ENCODE measurements around the gene GPR89A. TPM values are rescaled to one million over a fixed set of nuclear protein-coding genes. Genes with fewer than 3 reads are reported as not detected.
"Not testable (repeated sequence)": the region's sequence is repeated elsewhere in the genome, so short reads cannot be mapped to it uniquely, and the experiment has no call there.

The GPR89A gene
- total RNA-seq, result 10 to 100 TPM; 30.6 to 32.8 TPM

- Mint-ChIP-seq H3K4me3 (peak within 1 kb of the TSS; percentile 86), H3K4me1 (peaks cover 25% of the 10 kb centered on the region), H3K27ac (peak within 1 kb of the TSS; percentile 93)
- H3K27me3 Mint-ChIP-seq; POLR2A ChIA-PET; H3K36me3 Mint-ChIP-seq (ENCODE audit: low read depth); CTCF ChIA-PET; H3K9me3 Mint-ChIP-seq: not testable (repeated sequence)
- DNase-seq, result peak; percentile 96
Measured at GRCh38 chr1:145607833-145608733, at the start of gene GPR89A. Gene GPR89A, plus strand, starts transcription at chr1:145607988. Its CDS starts 146 bp downstream, at chr1:145608134.

- POLR2A ChIA-PET; H3K9me3 Mint-ChIP-seq; H3K36me3 Mint-ChIP-seq (ENCODE audit: low read depth); CTCF ChIA-PET; H3K4me1 Mint-ChIP-seq; H3K4me3 Mint-ChIP-seq; H3K27ac Mint-ChIP-seq; H3K27me3 Mint-ChIP-seq; DNase-seq: not testable (repeated sequence)
Measured at GRCh38 chr1:145586820-145587219, 21.0 kb upstream of the GPR89A start.

- H3K27ac Mint-ChIP-seq; H3K9me3 Mint-ChIP-seq; H3K27me3 Mint-ChIP-seq; H3K4me3 Mint-ChIP-seq; POLR2A ChIA-PET; CTCF ChIA-PET; H3K36me3 Mint-ChIP-seq (ENCODE audit: low read depth): not testable (repeated sequence)
- peak; percentile 56 for DNase-seq
- H3K4me1 Mint-ChIP-seq, result peaks cover 22% of the 10 kb centered on the region
Measured at GRCh38 chr1:145590806-145591205, 17.0 kb upstream of the GPR89A start.

- POLR2A ChIA-PET; DNase-seq; H3K27ac Mint-ChIP-seq; H3K9me3 Mint-ChIP-seq; H3K27me3 Mint-ChIP-seq; H3K4me3 Mint-ChIP-seq; H3K36me3 Mint-ChIP-seq (ENCODE audit: low read depth): not testable (repeated sequence)
- peaks cover 22% of the 10 kb centered on the region for H3K4me1 Mint-ChIP-seq
- CTCF ChIA-PET, result interaction anchor here (0.6 kb wide), 1 partner anchor 153 kb away, joined by 3 read pairs; no protein-coding TSS in a partner anchor
Measured at GRCh38 chr1:145592347-145592746, 15.4 kb upstream of the GPR89A start.

GRCh38 chr1:145595421-145595820 is 12.4 kb upstream of the GPR89A start:
- DNase-seq; H3K9me3 Mint-ChIP-seq; CTCF ChIA-PET; POLR2A ChIA-PET; H3K4me3 Mint-ChIP-seq; H3K36me3 Mint-ChIP-seq (ENCODE audit: low read depth); H3K27ac Mint-ChIP-seq; H3K27me3 Mint-ChIP-seq: not testable (repeated sequence)
- peaks cover 22% of the 10 kb centered on the region for H3K4me1 Mint-ChIP-seq

GRCh38 chr1:145596236-145596635 is 11.6 kb upstream of the GPR89A start:
- not testable (repeated sequence) for H3K4me3 Mint-ChIP-seq

GRCh38 chr1:145599426-145599825 is 8.4 kb upstream of the GPR89A start:
- H3K36me3 Mint-ChIP-seq (ENCODE audit: low read depth); H3K27me3 Mint-ChIP-seq; H3K4me3 Mint-ChIP-seq; H3K4me1 Mint-ChIP-seq; POLR2A ChIA-PET; DNase-seq; H3K9me3 Mint-ChIP-seq; H3K27ac Mint-ChIP-seq: not testable (repeated sequence)
- CTCF ChIA-PET, result interaction anchor here (0.7 to 1.0 kb wide), 2 partner anchors 101 to 190 kb away, joined by 3 to 7 read pairs; no protein-coding TSS in a partner anchor

More at GRCh38 chr1:145596236-145596635, 11.6 kb upstream of the GPR89A start:
- POLR2A ChIA-PET; H3K36me3 Mint-ChIP-seq (ENCODE audit: low read depth); H3K9me3 Mint-ChIP-seq; H3K27me3 Mint-ChIP-seq; H3K27ac Mint-ChIP-seq; CTCF ChIA-PET; DNase-seq: not testable (repeated sequence)
- H3K4me1 Mint-ChIP-seq, result peaks cover 17% of the 10 kb centered on the region

GRCh38 chr1:145601593-145601992 is 6.2 kb upstream of the GPR89A start:
- Mint-ChIP-seq H3K9me3 (no peaks in the 10 kb centered on the region), H3K4me3 (no peak overlapping the region), H3K36me3 (ENCODE audit: low read depth) (no peaks in the 10 kb centered on the region), H3K27ac (no peak overlapping the region), H3K4me1 (no peaks in the 10 kb centered on the region), H3K27me3 (peaks cover 7% of the 10 kb centered on the region)
- DNase-seq, result no peak
- POLR2A ChIA-PET, result interaction anchor here (0.7 kb wide), 1 partner anchor 320 kb away, joined by 3 read pairs; no protein-coding TSS in a partner anchor
- CTCF ChIA-PET, result no interaction called here

- POLR2A ChIA-PET; CTCF ChIA-PET; H3K9me3 Mint-ChIP-seq; H3K27me3 Mint-ChIP-seq; H3K36me3 Mint-ChIP-seq (ENCODE audit: low read depth); H3K4me3 Mint-ChIP-seq; DNase-seq; H3K27ac Mint-ChIP-seq: not testable (repeated sequence)
- peaks cover 21% of the 10 kb centered on the region for H3K4me1 Mint-ChIP-seq
Measured at GRCh38 chr1:145606840-145607239, 948 bp upstream of the GPR89A start.

GRCh38 chr1:145607289-145607688 is 499 bp upstream of the GPR89A start:
- H3K36me3 Mint-ChIP-seq (ENCODE audit: low read depth); H3K4me3 Mint-ChIP-seq; POLR2A ChIA-PET; CTCF ChIA-PET; H3K9me3 Mint-ChIP-seq; H3K27me3 Mint-ChIP-seq; DNase-seq; H3K27ac Mint-ChIP-seq: not testable (repeated sequence)
- peaks cover 25% of the 10 kb centered on the region for H3K4me1 Mint-ChIP-seq

- H3K4me3 Mint-ChIP-seq; DNase-seq; H3K36me3 Mint-ChIP-seq (ENCODE audit: low read depth); POLR2A ChIA-PET; H3K27ac Mint-ChIP-seq; CTCF ChIA-PET; H3K27me3 Mint-ChIP-seq; H3K9me3 Mint-ChIP-seq: not testable (repeated sequence)
- peaks cover 27% of the 10 kb centered on the region for H3K4me1 Mint-ChIP-seq
Measured at GRCh38 chr1:145610744-145611143, 3.0 kb downstream of the GPR89A start.

- not testable (repeated sequence) for H3K27me3 Mint-ChIP-seq
Measured at GRCh38 chr1:145620073-145620472, 12.3 kb downstream of the GPR89A start.

GRCh38 chr1:145622177-145622576 is 14.4 kb downstream of the GPR89A start:
- H3K4me1 Mint-ChIP-seq; H3K9me3 Mint-ChIP-seq; H3K27ac Mint-ChIP-seq; H3K27me3 Mint-ChIP-seq; POLR2A ChIA-PET; CTCF ChIA-PET; H3K36me3 Mint-ChIP-seq (ENCODE audit: low read depth); DNase-seq; H3K4me3 Mint-ChIP-seq: not testable (repeated sequence)

More at GRCh38 chr1:145620073-145620472, 12.3 kb downstream of the GPR89A start:
- DNase-seq; H3K9me3 Mint-ChIP-seq; CTCF ChIA-PET; POLR2A ChIA-PET; H3K4me1 Mint-ChIP-seq; H3K4me3 Mint-ChIP-seq; H3K27ac Mint-ChIP-seq; H3K36me3 Mint-ChIP-seq (ENCODE audit: low read depth): not testable (repeated sequence)

GRCh38 chr1:145636237-145636636 is 28.4 kb downstream of the GPR89A start:
- H3K27ac Mint-ChIP-seq, result peak overlapping the region; percentile 54
- H3K4me1 Mint-ChIP-seq; H3K9me3 Mint-ChIP-seq; H3K36me3 Mint-ChIP-seq (ENCODE audit: low read depth); H3K27me3 Mint-ChIP-seq; H3K4me3 Mint-ChIP-seq; POLR2A ChIA-PET; CTCF ChIA-PET; DNase-seq: not testable (repeated sequence)
